GM12878 (cell line): ENCODE data around the gene KPNA3. TPM values are rescaled to one million over a fixed set of nuclear protein-coding genes. Genes with fewer than 3 reads are reported as not detected.

Experiments used
- ATAC-seq: fragments of 200-7000 bp; cut with Tn5 transposase; 3 replicates; pipeline ENCODE4 v1.9.1; 2020; ENCODE audit warnings: mild to moderate bottlenecking, moderate library complexity
- BruUV-seq: library from RNA; stranded (reverse); fragments of 400-500 nt; replicated peaks from 2 replicates; lab custom pipeline; 2021; lab: Mats Ljungman, UMichigan
- CTCF ChIA-PET: fragments of 300-600 bp; sonication (Branson Sonifier 250); formaldehyde crosslinking; extraction: SDS; loops from one replicate; lab custom pipeline; 2021; ENCODE audit warnings: inconsistent platforms; lab: Yijun Ruan, JAX
- POLR2A ChIA-PET: fragments of 350-600 bp; formaldehyde crosslinking; extraction: SDS; loops from one replicate; lab custom pipeline; 2021; ENCODE audit warnings: inconsistent platforms; lab: Charles Lee
- RAD21 ChIA-PET: fragments of 300-600 bp; sonication (Branson Sonifier 250); formaldehyde crosslinking; loops from one replicate; lab custom pipeline; 2023; ENCODE audit warnings: antibody characterized with exemption; ENCODE audit not compliant: unreplicated experiment; lab: Charles Lee
- SMC1A ChIA-PET: fragments of 300-600 bp; sonication (Branson Sonifier 250); formaldehyde crosslinking; loops from one replicate; lab custom pipeline; 2023; ENCODE audit not compliant: unreplicated experiment, uncharacterized antibody; lab: Charles Lee
- DNase-seq: peaks from one replicate; pipeline ENCODE4 v3.0.0-alpha.2; 2011; ENCODE audit warnings: low read depth, low spot score
- FAIRE-seq: peaks from 3 replicates; lab custom pipeline; 2011; peaks lifted over from hg19 to GRCh38; lab: Jason Lieb, UNC
- H2AFZ ChIP-seq: 2 replicates; pipeline ENCODE4 v1.6.0; 2011; ENCODE audit warnings: low read depth, low read length, control low read depth; ENCODE audit not compliant: control insufficient read depth
- H3K27ac ChIP-seq: 2 replicates; pipeline ENCODE4 v1.5.1; 2011; ENCODE audit warnings: control low read depth; ENCODE audit not compliant: control insufficient read depth, insufficient read depth
- H3K27me3 ChIP-seq, 2 experiments: replicated peaks in 1 of 2; 2 replicates each; pipeline versions ENCODE4 v1.6.0 to v1.6.1; 2011; ENCODE audit warnings: low read length in 1 of 2; ENCODE audit not compliant: control insufficient read depth in 2 of 2, insufficient read depth in 2 of 2
- H3K36me3 ChIP-seq, 2 experiments: 2 replicates each; pipeline ENCODE4 v1.5.1; 2011; ENCODE audit warnings: low read length in 1 of 2; ENCODE audit not compliant: control insufficient read depth in 2 of 2, insufficient read depth in 2 of 2
- H3K4me1 ChIP-seq: 2 replicates; pipeline ENCODE4 v1.6.1; 2011; ENCODE audit warnings: mild to moderate bottlenecking, low read length, moderate library complexity, mixed read lengths; ENCODE audit not compliant: control insufficient read depth, insufficient read depth
- H3K4me2 ChIP-seq: 2 replicates; pipeline ENCODE4 v1.6.0; 2011; ENCODE audit warnings: control low read depth; ENCODE audit not compliant: control insufficient read depth, insufficient read depth
- H3K4me3 ChIP-seq: fragments of 200-600 bp; sonication (generic); 2 replicates; pipeline ENCODE4 v1.5.1; 2016
- H3K79me2 ChIP-seq: 2 replicates; pipeline ENCODE4 v1.6.0; 2011; ENCODE audit warnings: low read length; ENCODE audit not compliant: control insufficient read depth, insufficient read depth
- H3K9ac ChIP-seq: 2 replicates; pipeline ENCODE4 v1.8.0; 2011; ENCODE audit warnings: low read length, control low read depth, mixed read lengths; ENCODE audit not compliant: control insufficient read depth, insufficient read depth
- H3K9me3 ChIP-seq: replicated peaks from 3 replicates; pipeline ENCODE4 v1.5.1; 2011; ENCODE audit warnings: mild to moderate bottlenecking, low read length; ENCODE audit not compliant: control insufficient read depth, insufficient read depth
- H4K20me1 ChIP-seq: 2 replicates; pipeline ENCODE4 v1.6.0; 2011; ENCODE audit not compliant: control insufficient read depth, insufficient read depth
- BRCA1 ChIP-seq: IDR thresholded peaks from 2 replicates; pipeline ENCODE4 v1.6.1; 2011; ENCODE audit warnings: low read depth, low read length, improper control_type of control experiment
- CEBPZ ChIP-seq: fragments of 150-350 bp; IDR thresholded peaks from 2 replicates; pipeline ENCODE4 v1.6.1; 2016; ENCODE audit warnings: low read depth, low read length
- KDM1A ChIP-seq: fragments of 200-600 bp; sonication (generic); IDR thresholded peaks from 2 replicates; pipeline ENCODE4 v1.6.1; 2016; ENCODE audit warnings: borderline replicate concordance
- NFYB ChIP-seq: IDR thresholded peaks from 2 replicates; pipeline ENCODE4 v1.6.1; 2011; ENCODE audit warnings: low read depth, mild to moderate bottlenecking, low read length, improper control_type of control experiment, moderate library complexity; ENCODE audit not compliant: insufficient read depth
- NR2C1 ChIP-seq: fragments of 450-650 bp; IDR thresholded peaks from 2 replicates; pipeline ENCODE4 v1.6.1; 2017; ENCODE audit warnings: antibody characterized with exemption, mild to moderate bottlenecking, moderate library complexity
- NR2C2 ChIP-seq: IDR thresholded peaks from 2 replicates; pipeline ENCODE4 v1.6.1; 2011; ENCODE audit warnings: borderline replicate concordance, low read depth; ENCODE audit not compliant: control insufficient read depth, insufficient read length
- SMAD5 ChIP-seq: IDR thresholded peaks from 2 replicates; pipeline ENCODE4 v1.6.1; 2016; ENCODE audit warnings: antibody characterized with exemption, low read depth
- WGBS: methylation state at CpG from one replicate; pipeline ENCODE4 v1.1.6; 2016; ENCODE audit warnings: low lambda C conversion rate; ENCODE audit not compliant: insufficient replicate concordance, insufficient coverage; ENCODE audit errors: missing lambda C conversion rate; 5-methylcytosine and 5-hydroxymethylcytosine counted together
- in situ Hi-C: fragments of 300-500 bp; cut with MboI; formaldehyde crosslinking; loops from 9 replicates; pipeline ENCODE4 v1.14.3; 2018; ENCODE audit warnings: mixed read lengths
- intact Hi-C: fragments of 100-400 bp; cut with micrococcal nuclease; formaldehyde crosslinking; loops from one replicate; pipeline ENCODE4 v1.14.2; 2022; ENCODE audit not compliant: unreplicated experiment
- polyA plus RNA-seq, 11 experiments: library from polyadenylated mRNA; depleted of rRNA in 4 of 11; unstranded in 6 of 11; stranded (reverse) in 5 of 11; fragments of >200 nt; fragmentation: Nextera tagmentation in 4 of 11; fragmentation: Illumina TruSeq in 1 of 11; extraction: Ambion mirVana in 4 of 11; extraction: Trizol in 1 of 11; gene quantifications; 1 replicate in 1 of 11; 2 replicates in 10 of 11; pipeline versions ENCODE4 v1.2.1 to v1.2.3, GENCODE V29; 2011 to 2016; ENCODE audit warnings: inconsistent platforms in 2 of 11, missing spikeins in 2 of 11, low read depth in 1 of 11
- total RNA-seq, 4 experiments: library from RNA; depleted of rRNA in 3 of 4; stranded (reverse); fragments of >200 nt in 3 of 4; fragmentation: Illumina TruSeq in 1 of 4; extraction: Trizol in 1 of 4; gene quantifications; 2 replicates each; pipeline versions ENCODE4 v1.2.1 to v1.2.3, GENCODE V29; 2013 to 2021
- TF ChIP-seq, protein P1 (sequence below): fragments of 450-650 bp; formaldehyde crosslinking; IDR thresholded peaks from 2 replicates; pipeline ENCODE4 v1.5.0; 2022; ENCODE audit warnings: mild to moderate bottlenecking, missing genetic modification characterization
- TF ChIP-seq, protein P2 (sequence below): IDR thresholded peaks from 2 replicates; pipeline ENCODE4 v1.6.1; 2012; ENCODE audit warnings: improper control_type of control experiment, low read depth, low read length; ENCODE audit not compliant: insufficient replicate concordance

The KPNA3 gene
- total and polyA plus RNA-seq, 10 of the 15 experiments (the other 5 are each of a cell fraction or from before 2014, with no cell fraction given) = 23.3 to 50.5 (median 31.1) TPM

DNA sequence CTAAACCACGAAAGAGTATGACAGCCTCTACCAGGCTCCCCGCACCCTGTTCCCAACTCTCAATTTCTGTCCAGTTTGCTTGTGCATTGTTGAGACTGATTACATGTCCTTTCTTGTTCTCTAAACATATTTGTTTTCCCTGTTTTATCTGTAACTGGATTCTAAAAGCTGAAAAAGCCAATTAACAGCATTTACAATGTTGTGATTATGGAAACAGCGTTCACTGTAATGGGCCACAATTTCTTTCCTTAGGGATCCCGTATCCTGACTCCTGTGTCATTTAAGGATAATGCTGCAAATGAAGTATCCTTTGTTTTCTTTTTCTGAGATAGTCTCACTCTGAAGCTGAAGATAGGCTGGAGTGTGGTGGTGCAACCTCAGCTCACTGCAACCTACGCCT, 121.7 kb downstream of the KPNA3 start:
- H3K4me1 ChIP-seq = no peaks in the 10 kb centered on the region
- in situ Hi-C loops = loop anchor here (25.0 kb wide), 1 partner anchor 1391 kb away; no protein-coding TSS in a partner anchor
- WGBS = 97% methylated on average over 5 of the region's 5 CpGs
- TF ChIP-seq, protein P1, sequence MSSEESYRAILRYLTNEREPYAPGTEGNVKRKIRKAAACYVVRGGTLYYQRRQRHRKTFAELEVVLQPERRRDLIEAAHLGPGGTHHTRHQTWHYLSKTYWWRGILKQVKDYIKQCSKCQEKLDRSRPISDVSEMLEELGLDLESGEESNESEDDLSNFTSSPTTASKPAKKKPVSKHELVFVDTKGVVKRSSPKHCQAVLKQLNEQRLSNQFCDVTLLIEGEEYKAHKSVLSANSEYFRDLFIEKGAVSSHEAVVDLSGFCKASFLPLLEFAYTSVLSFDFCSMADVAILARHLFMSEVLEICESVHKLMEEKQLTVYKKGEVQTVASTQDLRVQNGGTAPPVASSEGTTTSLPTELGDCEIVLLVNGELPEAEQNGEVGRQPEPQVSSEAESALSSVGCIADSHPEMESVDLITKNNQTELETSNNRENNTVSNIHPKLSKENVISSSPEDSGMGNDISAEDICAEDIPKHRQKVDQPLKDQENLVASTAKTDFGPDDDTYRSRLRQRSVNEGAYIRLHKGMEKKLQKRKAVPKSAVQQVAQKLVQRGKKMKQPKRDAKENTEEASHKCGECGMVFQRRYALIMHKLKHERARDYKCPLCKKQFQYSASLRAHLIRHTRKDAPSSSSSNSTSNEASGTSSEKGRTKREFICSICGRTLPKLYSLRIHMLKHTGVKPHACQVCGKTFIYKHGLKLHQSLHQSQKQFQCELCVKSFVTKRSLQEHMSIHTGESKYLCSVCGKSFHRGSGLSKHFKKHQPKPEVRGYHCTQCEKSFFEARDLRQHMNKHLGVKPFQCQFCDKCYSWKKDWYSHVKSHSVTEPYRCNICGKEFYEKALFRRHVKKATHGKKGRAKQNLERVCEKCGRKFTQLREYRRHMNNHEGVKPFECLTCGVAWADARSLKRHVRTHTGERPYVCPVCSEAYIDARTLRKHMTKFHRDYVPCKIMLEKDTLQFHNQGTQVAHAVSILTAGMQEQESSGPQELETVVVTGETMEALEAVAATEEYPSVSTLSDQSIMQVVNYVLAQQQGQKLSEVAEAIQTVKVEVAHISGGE (CRISPR knock-in tag) = no peak
- TF ChIP-seq SMAD5 (no peak), CEBPZ (no peak), KDM1A (no peak), NFYB (no peak), NR2C2 (no peak), NR2C1 (no peak), BRCA1 (no peak)
- TF ChIP-seq, protein P2, sequence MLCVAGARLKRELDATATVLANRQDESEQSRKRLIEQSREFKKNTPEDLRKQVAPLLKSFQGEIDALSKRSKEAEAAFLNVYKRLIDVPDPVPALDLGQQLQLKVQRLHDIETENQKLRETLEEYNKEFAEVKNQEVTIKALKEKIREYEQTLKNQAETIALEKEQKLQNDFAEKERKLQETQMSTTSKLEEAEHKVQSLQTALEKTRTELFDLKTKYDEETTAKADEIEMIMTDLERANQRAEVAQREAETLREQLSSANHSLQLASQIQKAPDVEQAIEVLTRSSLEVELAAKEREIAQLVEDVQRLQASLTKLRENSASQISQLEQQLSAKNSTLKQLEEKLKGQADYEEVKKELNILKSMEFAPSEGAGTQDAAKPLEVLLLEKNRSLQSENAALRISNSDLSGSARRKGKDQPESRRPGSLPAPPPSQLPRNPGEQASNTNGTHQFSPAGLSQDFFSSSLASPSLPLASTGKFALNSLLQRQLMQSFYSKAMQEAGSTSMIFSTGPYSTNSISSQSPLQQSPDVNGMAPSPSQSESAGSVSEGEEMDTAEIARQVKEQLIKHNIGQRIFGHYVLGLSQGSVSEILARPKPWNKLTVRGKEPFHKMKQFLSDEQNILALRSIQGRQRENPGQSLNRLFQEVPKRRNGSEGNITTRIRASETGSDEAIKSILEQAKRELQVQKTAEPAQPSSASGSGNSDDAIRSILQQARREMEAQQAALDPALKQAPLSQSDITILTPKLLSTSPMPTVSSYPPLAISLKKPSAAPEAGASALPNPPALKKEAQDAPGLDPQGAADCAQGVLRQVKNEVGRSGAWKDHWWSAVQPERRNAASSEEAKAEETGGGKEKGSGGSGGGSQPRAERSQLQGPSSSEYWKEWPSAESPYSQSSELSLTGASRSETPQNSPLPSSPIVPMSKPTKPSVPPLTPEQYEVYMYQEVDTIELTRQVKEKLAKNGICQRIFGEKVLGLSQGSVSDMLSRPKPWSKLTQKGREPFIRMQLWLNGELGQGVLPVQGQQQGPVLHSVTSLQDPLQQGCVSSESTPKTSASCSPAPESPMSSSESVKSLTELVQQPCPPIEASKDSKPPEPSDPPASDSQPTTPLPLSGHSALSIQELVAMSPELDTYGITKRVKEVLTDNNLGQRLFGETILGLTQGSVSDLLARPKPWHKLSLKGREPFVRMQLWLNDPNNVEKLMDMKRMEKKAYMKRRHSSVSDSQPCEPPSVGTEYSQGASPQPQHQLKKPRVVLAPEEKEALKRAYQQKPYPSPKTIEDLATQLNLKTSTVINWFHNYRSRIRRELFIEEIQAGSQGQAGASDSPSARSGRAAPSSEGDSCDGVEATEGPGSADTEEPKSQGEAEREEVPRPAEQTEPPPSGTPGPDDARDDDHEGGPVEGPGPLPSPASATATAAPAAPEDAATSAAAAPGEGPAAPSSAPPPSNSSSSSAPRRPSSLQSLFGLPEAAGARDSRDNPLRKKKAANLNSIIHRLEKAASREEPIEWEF = no peak
- TF ChIP-seq, all 136 proteins: peak for 0
- H3K4me2 ChIP-seq = no peak overlapping the region
- SMC1A ChIA-PET = interaction anchor here (0.8 to 5.8 kb wide), 11 partner anchors 9 to 307 kb away, joined by 3 to 45 read pairs (median 3); partner anchors contain the start of genes EBPL and KPNA3
- H3K79me2 ChIP-seq = no peaks in the 10 kb centered on the region
- CTCF ChIA-PET = interaction anchor here (0.8 to 4.4 kb wide), 20 partner anchors 9 to 1130 kb away, joined by 3 to 53 read pairs (median 4); partner anchors contain the start of genes EBPL, KPNA3 and SPRYD7
- DNase-seq (no peak), FAIRE-seq (no peak), ATAC-seq (no peak)
- no peaks in the 10 kb centered on the region for H3K27me3 ChIP-seq
- H3K9ac ChIP-seq = no peak overlapping the region
- POLR2A ChIA-PET = no interaction called here
- no peak overlapping the region for H3K27ac ChIP-seq
- RAD21 ChIA-PET = interaction anchor here (0.8 to 2.0 kb wide), 6 partner anchors 120 to 1398 kb away, joined by 3 to 13 read pairs (median 3); partner anchors contain the start of gene KPNA3
- H2AFZ ChIP-seq = no peak overlapping the region
- intact Hi-C loops = no loop called here
- H3K4me3 ChIP-seq = no peak overlapping the region
- BruUV-seq = no TSS peak
- peaks cover 0 to 3% of the 10 kb centered on the region in 2 experiments; a peak in 3 of 4 replicates for H3K36me3 ChIP-seq
- no peaks in the 10 kb centered on the region for H4K20me1 ChIP-seq
- no peaks in the 10 kb centered on the region for H3K9me3 ChIP-seq
